Karpas-422 (cell line): Measurements from ENCODE around the gene ANKFY1. TPM values are rescaled to one million over a fixed set of nuclear protein-coding genes. Genes with fewer than 3 reads are reported as not detected.

Experiments
- DNase-seq: peaks from one replicate; pipeline ENCODE4 v3.0.0-alpha.2; 2015
- H2AFZ ChIP-seq: fragments of 200-600 bp; sonication (generic); 2 replicates; pipeline ENCODE4 v1.6.1; 2014; ENCODE audit warnings: antibody characterized with exemption, low read length, mixed read lengths
- H3K27ac ChIP-seq: fragments of 200-600 bp; sonication (generic); 2 replicates; pipeline ENCODE4 v1.5.1; 2014; ENCODE audit warnings: mild to moderate bottlenecking, low read length, moderate library complexity
- H3K27me3 ChIP-seq: fragments of 200-600 bp; sonication (generic); 2 replicates; pipeline ENCODE4 v1.6.1; 2014; ENCODE audit warnings: low read length, mixed read lengths
- H3K36me3 ChIP-seq: fragments of 200-600 bp; sonication (generic); 2 replicates; pipeline ENCODE4 v1.6.1; 2014; ENCODE audit warnings: low read length, mixed read lengths; ENCODE audit not compliant: insufficient read depth
- H3K4me1 ChIP-seq: fragments of 200-600 bp; sonication (generic); 2 replicates; pipeline ENCODE4 v1.6.1; 2014; ENCODE audit warnings: mild to moderate bottlenecking, low read length, mixed read lengths
- H3K4me2 ChIP-seq: fragments of 200-600 bp; sonication (generic); 2 replicates; pipeline ENCODE4 v1.6.1; 2014; ENCODE audit warnings: low read length, low read depth, mild to moderate bottlenecking; ENCODE audit not compliant: poor library complexity, severe bottlenecking
- H3K4me3 ChIP-seq: fragments of 200-600 bp; sonication (generic); 2 replicates; pipeline ENCODE4 v1.5.1; 2014; ENCODE audit warnings: mild to moderate bottlenecking, antibody characterized with exemption, low read length, mixed read lengths
- H3K79me2 ChIP-seq: fragments of 200-600 bp; sonication (generic); 2 replicates; pipeline ENCODE4 v1.6.1; 2014; ENCODE audit warnings: mild to moderate bottlenecking, low read length, mixed read lengths
- H3K9ac ChIP-seq: fragments of 200-600 bp; sonication (generic); 2 replicates; pipeline ENCODE4 v1.6.0; 2014; ENCODE audit warnings: low read length
- H3K9me2 ChIP-seq: fragments of 200-600 bp; sonication (generic), shearing (Covaris generic); replicated peaks from 2 replicates; pipeline ENCODE4 v1.6.0; 2014; ENCODE audit warnings: mild to moderate bottlenecking, low read length, moderate library complexity; ENCODE audit not compliant: insufficient read depth
- H3K9me3 ChIP-seq: fragments of 300-700, 200-600 bp; sonication (generic); 2 replicates; pipeline ENCODE4 v1.6.1; 2014; ENCODE audit warnings: low read length, mixed read lengths
- H4K20me1 ChIP-seq: fragments of 200-600 bp; sonication (generic); 2 replicates; pipeline ENCODE4 v1.6.1; 2014; ENCODE audit warnings: mild to moderate bottlenecking, antibody characterized with exemption, low read length, low read depth; ENCODE audit not compliant: insufficient read depth
- total RNA-seq: library from RNA; depleted of rRNA; stranded (reverse); fragments of >200 nt; shearing (Covaris generic); gene quantifications from 2 replicates; pipeline ENCODE4 v1.2.3, GENCODE V29; 2014; ENCODE audit warnings: low replicate concordance

ANKFY1 gene
- total RNA-seq, 1 experiment from 2014 or later: 34.4 TPM

DNA sequence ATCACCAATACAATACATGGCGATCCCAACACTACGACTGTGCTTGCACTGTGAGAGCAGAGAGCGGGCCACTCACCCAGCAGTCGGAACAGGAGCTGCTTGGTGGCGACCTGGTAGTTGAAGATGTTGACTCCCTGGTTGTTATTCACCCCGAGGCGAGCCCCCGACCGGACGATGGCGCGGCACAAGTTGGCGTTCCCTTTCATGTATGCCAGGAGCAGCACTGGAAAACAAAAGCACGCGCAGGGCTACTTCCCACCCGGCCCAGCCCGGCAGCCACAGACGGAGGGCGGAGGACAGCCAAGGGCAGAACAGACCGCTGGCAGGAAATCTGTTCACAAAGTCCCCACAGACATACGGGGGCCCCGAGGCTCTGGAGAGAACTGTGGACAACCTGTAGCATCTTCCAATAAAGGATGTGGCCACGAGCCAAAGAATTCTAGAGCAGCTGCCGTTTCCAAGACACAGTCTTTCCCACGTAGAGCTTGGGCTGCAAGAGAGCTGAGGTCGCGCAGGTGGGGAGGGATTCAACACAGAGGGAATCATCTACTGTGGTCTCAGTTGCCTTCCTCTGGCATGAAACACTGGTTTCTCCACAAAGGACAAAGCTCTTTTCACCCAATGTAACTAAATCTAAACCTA lies 93.0 kb downstream of the ANKFY1 start:
- H3K4me3 ChIP-seq: no peak overlapping the region
- H3K4me1 ChIP-seq: no peaks in the 10 kb centered on the region
- no peaks in the 10 kb centered on the region for H4K20me1 ChIP-seq
- no peak for DNase-seq
- H3K9ac ChIP-seq: no peak overlapping the region
- H3K27me3 ChIP-seq: no peaks in the 10 kb centered on the region
- H2AFZ ChIP-seq: no peak overlapping the region
- H3K79me2 ChIP-seq: no peaks in the 10 kb centered on the region
- peaks cover 30% of the 10 kb centered on the region for H3K36me3 ChIP-seq
- H3K4me2 ChIP-seq: no peak overlapping the region
- H3K9me3 ChIP-seq: no peaks in the 10 kb centered on the region
- no peaks in the 10 kb centered on the region for H3K9me2 ChIP-seq
- H3K27ac ChIP-seq: no peak overlapping the region

DNA sequence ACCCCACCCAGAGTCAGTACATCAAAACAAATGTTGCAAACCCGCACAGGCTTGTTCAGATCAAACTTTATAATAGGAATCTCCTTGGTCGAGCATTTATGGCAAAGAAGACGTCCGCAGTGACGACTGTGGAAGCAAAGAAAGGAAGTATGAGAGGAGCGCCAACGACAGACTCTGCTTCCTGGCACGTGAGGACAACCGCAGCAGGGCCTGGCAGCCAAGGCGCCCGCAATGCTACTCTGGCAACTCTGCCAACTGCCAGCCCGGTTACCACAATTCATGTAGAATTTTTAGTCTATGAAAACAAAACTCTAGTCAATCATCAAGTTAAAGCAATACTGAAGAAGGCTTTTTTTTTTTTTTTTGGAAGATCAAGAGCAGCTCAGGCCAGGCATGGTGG lies 96.0 kb downstream of the ANKFY1 start:
- Histone ChIP-seq H3K4me2 (no peak overlapping the region), H4K20me1 (no peaks in the 10 kb centered on the region), H3K79me2 (no peaks in the 10 kb centered on the region), H3K9me3 (no peaks in the 10 kb centered on the region), H3K4me3 (no peak overlapping the region), H3K4me1 (no peaks in the 10 kb centered on the region), H3K9ac (no peak overlapping the region), H3K9me2 (no peaks in the 10 kb centered on the region), H3K36me3 (peaks cover 22% of the 10 kb centered on the region; the same call in 1 of the 2 replicates), H3K27me3 (no peaks in the 10 kb centered on the region), H3K27ac (no peak overlapping the region), H2AFZ (no peak overlapping the region)
- DNase-seq: no peak

DNA sequence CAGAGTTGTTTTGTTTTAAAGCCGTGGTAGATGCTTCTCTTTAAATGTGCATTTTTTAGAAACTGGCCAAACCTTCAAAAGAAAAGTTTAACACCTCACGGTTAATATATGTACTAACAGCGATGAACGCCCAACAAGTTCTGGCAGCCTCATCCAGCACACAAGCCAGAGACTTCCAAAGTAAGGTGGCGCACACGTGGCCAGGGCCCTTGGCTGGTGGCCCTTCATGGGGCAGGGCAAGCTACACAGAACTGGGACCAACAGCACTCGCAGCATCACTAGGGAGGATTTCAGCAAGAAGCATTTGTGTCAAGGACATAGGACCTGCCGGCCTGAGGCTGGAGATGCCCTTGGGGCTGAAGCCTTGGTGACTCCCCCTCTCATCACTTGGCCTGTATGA lies 97.4 kb downstream of the ANKFY1 start:
- H3K79me2 ChIP-seq: no peaks in the 10 kb centered on the region
- H3K36me3 ChIP-seq: peaks cover 16% of the 10 kb centered on the region; the same call in 1 of the 2 replicates
- no peak overlapping the region for H3K4me3 ChIP-seq
- H3K27me3 ChIP-seq: no peaks in the 10 kb centered on the region
- H3K9ac ChIP-seq: no peak overlapping the region
- no peak overlapping the region for H3K4me2 ChIP-seq
- no peaks in the 10 kb centered on the region for H3K9me3 ChIP-seq
- no peaks in the 10 kb centered on the region for H3K9me2 ChIP-seq
- no peaks in the 10 kb centered on the region for H4K20me1 ChIP-seq
- no peak overlapping the region for H3K27ac ChIP-seq
- no peak overlapping the region for H2AFZ ChIP-seq
- DNase-seq: no peak
- no peaks in the 10 kb centered on the region for H3K4me1 ChIP-seq

DNA sequence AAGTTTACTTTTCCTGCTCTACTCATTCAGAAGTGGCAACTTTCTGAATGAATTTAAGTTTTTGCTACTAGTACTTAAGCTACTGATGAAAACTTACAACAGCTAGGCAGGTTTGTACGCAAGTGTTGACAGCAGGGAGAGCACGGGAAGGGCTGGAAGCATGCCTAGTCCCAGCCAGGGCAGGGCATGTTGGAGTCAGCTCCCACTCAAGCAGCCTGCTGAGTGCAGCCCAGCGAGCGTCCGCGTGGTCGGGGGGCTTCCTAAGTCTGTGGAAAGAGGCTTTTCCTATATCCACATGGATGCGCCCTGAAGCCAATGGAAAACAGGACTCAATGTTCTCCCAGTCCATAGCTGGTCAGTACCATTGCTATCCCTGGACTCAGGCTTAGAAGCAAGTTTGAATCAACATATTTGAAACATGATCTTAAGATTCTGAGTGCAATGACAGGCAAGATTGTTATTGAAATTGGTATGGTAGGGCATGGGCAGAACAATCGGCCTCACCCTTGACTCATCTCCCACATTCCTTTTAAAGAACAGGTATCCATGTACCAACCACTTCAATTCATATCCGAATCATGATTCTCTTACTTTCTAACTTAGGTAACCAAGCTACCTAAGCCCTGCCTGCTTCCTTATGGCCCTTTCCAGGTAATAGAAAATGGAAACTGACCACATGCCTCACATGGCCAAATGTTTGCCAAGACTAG lies 98.3 kb downstream of the ANKFY1 start:
- H3K27me3 ChIP-seq: no peaks in the 10 kb centered on the region
- H3K79me2 ChIP-seq: no peaks in the 10 kb centered on the region
- H2AFZ ChIP-seq: no peak overlapping the region
- H3K9me2 ChIP-seq: no peaks in the 10 kb centered on the region
- H3K36me3 ChIP-seq: peaks cover 16% of the 10 kb centered on the region; the same call in 1 of the 2 replicates
- H3K4me1 ChIP-seq: no peaks in the 10 kb centered on the region
- no peaks in the 10 kb centered on the region for H4K20me1 ChIP-seq
- no peak overlapping the region for H3K4me2 ChIP-seq
- H3K27ac ChIP-seq: no peak overlapping the region
- no peak overlapping the region for H3K9ac ChIP-seq
- no peaks in the 10 kb centered on the region for H3K9me3 ChIP-seq
- H3K4me3 ChIP-seq: no peak overlapping the region
- DNase-seq: no peak

DNA sequence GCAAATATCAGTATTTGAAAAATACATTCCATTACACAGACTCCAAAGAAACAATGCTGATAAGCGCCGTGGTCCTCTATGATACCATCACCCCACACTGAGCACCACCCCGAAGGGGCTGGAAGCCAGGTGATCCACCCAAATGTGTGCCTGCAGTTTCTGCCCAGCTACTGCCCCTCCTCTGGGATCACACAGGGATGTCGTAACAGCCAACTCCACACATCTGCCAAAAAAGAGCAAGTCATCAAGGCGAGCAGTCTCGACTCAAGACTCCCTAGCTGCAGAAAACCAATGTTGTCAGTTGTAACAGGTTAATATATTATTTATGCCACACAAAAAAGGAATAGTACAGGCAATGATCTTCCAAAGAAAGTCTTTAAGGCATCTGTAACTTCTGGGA lies 99.8 kb downstream of the ANKFY1 start:
- no peaks in the 10 kb centered on the region for H3K79me2 ChIP-seq
- no peaks in the 10 kb centered on the region for H3K9me3 ChIP-seq
- H3K4me1 ChIP-seq: no peaks in the 10 kb centered on the region
- H3K9me2 ChIP-seq: no peaks in the 10 kb centered on the region
- no peaks in the 10 kb centered on the region for H4K20me1 ChIP-seq
- no peak for DNase-seq
- H3K27me3 ChIP-seq: no peaks in the 10 kb centered on the region
- peaks cover 12% of the 10 kb centered on the region; the same call in 1 of the 2 replicates for H3K36me3 ChIP-seq
- no peak overlapping the region for H3K9ac ChIP-seq
- H2AFZ ChIP-seq: no peak overlapping the region
- no peak overlapping the region for H3K4me2 ChIP-seq
- H3K27ac ChIP-seq: no peak overlapping the region
- H3K4me3 ChIP-seq: no peak overlapping the region

DNA sequence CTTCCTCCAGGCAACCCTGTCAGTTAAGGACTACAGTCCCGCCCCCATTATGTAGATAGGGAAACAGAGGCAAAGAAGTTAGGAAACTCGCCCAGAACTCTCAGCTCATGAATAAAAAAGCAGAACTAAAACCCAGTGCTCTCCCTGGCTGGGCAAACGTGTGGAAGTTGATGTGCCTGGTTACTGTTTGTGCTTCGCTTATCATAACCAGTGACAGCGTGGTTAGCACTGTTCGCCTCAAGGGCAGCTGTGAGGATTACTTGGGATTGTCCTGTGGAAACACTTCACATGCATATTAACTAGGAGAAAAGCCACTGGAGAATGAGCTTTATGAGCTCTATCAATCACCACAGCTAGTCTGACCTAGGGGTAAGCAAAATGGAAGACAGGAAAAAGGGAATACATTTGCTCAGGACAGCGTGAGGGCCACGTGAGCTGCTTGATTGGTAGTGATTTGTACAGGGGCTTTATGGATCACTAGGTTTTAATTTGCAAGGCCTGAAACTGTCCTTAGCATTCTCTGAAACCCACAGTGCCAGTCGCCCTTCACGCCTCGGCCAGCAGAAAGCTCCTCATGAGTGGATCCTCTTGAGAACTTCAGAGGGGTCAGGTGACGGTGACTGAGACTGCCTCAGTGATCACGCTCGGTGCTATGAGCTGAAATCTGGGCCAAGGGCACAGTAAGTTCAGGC lies 100.9 kb downstream of the ANKFY1 start:
- Histone ChIP-seq H3K4me1 (no peaks in the 10 kb centered on the region), H3K9ac (no peak overlapping the region), H2AFZ (no peak overlapping the region), H3K27me3 (no peaks in the 10 kb centered on the region), H3K36me3 (peaks cover 12% of the 10 kb centered on the region; the same call in 1 of the 2 replicates), H3K4me2 (no peak overlapping the region), H3K27ac (no peak overlapping the region), H3K4me3 (no peak overlapping the region), H4K20me1 (no peaks in the 10 kb centered on the region), H3K9me3 (no peaks in the 10 kb centered on the region), H3K9me2 (no peaks in the 10 kb centered on the region), H3K79me2 (no peaks in the 10 kb centered on the region)
- DNase-seq: no peak

DNA sequence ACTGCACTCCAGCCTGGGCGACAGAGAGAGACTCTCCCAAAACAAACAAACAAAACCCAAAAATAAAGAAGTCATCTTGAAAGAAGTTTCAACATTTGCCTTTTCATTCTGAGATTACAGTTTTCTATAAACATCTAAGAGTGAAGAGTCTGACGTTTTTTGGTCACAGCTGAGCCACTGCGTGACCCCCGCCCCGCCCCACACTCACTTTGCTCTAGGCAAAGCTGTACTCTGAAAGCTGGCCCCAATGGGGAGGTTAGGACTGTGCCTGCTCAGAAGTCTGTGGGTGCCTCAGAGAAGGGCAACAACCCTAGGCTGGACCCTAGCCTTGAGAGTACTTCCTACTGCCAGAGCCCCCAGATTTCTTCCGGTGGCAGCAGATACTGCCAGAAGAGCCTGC lies 101.5 kb downstream of the ANKFY1 start:
- Histone ChIP-seq H3K79me2 (no peaks in the 10 kb centered on the region), H3K4me3 (no peak overlapping the region), H3K27me3 (no peaks in the 10 kb centered on the region), H4K20me1 (no peaks in the 10 kb centered on the region), H3K36me3 (peaks cover 10% of the 10 kb centered on the region; the same call in 1 of the 2 replicates), H3K9me2 (no peaks in the 10 kb centered on the region), H2AFZ (no peak overlapping the region), H3K4me1 (no peaks in the 10 kb centered on the region), H3K9ac (no peak overlapping the region), H3K4me2 (no peak overlapping the region), H3K27ac (no peak overlapping the region), H3K9me3 (no peaks in the 10 kb centered on the region)
- DNase-seq: no peak

DNA sequence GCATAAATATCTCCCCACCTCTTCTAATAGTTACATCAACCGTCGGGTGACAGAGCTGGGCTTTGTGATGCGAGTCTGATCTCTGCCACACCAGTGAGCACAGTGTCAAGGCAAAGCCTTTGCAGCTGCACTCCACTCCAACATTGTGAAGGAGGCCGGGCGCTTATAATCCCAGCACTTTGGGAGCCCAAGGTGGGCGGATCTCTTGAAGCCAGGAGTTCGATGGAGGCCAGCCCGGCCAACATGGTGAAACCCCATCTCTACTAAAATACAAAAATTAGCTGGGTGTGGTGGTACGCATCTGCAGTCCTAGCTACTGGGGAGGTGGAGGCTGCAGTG lies 101.8 kb downstream of the ANKFY1 start:
- H4K20me1 ChIP-seq: no peaks in the 10 kb centered on the region
- no peaks in the 10 kb centered on the region for H3K9me3 ChIP-seq
- no peaks in the 10 kb centered on the region for H3K27me3 ChIP-seq
- no peaks in the 10 kb centered on the region for H3K4me1 ChIP-seq
- DNase-seq: no peak
- no peak overlapping the region for H3K27ac ChIP-seq
- no peak overlapping the region for H3K4me2 ChIP-seq
- H3K9ac ChIP-seq: no peak overlapping the region
- H3K36me3 ChIP-seq: peaks cover 8% of the 10 kb centered on the region; the same call in 1 of the 2 replicates
- no peaks in the 10 kb centered on the region for H3K9me2 ChIP-seq
- H3K79me2 ChIP-seq: no peaks in the 10 kb centered on the region
- H3K4me3 ChIP-seq: no peak overlapping the region
- no peak overlapping the region for H2AFZ ChIP-seq
